NCI-H226 (cell line): ENCODE results near the gene ESF1.
"Not testable (repeated sequence)": the region's sequence is repeated elsewhere in the genome, so short reads cannot be mapped to it uniquely, and the experiment has no call there.

Experiments
- DNase-seq: peaks from one replicate; pipeline ENCODE4 v3.0.0-alpha.2; 2015

ESF1 gene

GRCh38 chr20:13786143-13786828, 1.6 kb upstream of the ESF1 start:
- no peak for DNase-seq

GRCh38 chr20:13784271-13784892, 337 bp downstream of the ESF1 start:
- no peak for DNase-seq

DNA sequence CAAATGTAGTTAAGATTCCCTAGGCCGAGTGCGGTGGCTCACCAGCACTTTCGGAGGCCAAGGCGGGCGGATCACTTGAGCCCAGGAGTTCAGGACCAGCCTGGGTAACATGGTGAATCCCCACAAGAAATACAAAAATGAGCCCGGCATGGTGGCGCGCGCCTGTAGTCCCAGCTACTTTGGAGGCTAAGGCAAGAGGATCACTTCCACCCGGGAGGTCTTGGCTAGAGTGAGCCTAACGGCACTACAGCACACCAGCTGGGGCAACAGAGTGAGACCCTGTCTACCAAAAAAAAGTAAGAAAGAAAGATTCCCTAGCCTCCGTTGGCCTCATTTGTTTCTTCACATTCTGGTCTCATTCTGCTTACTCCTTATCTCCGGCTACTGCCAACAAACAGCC, 1.2 kb downstream of the ESF1 start:
- no peak for DNase-seq

- DNase-seq, result no peak
Observed at GRCh38 chr20:13778827-13779226, 5.9 kb downstream of the ESF1 start.

GRCh38 chr20:13777171-13777601, 7.5 kb downstream of the ESF1 start:
- no peak for DNase-seq

- DNase-seq, result no peak
Observed at GRCh38 chr20:13775867-13776266, 8.9 kb downstream of the ESF1 start.

DNA sequence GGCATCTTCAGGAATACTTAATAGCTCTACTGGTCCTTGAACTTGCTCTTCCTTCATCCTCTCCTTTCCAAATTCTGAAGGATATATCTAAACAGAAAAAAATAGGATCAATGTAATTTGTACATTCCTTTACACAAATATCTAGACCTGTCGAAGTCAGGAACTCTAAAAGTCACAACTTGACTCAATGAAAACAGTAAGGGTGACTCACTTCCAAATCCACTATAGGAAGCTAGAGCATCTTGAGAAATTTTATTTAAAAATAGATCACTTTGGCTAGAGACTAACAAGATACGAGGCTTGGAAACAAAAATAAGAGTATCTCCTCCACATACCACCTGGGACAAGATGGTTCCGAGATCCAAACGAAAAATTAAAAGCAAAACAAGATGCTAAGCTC, 12.2 kb downstream of the ESF1 start:
- no peak for DNase-seq

GRCh38 chr20:13771853-13772453, 12.8 kb downstream of the ESF1 start:
- no peak for DNase-seq

GRCh38 chr20:13770141-13770540, 14.6 kb downstream of the ESF1 start:
- DNase-seq, result no peak

DNA sequence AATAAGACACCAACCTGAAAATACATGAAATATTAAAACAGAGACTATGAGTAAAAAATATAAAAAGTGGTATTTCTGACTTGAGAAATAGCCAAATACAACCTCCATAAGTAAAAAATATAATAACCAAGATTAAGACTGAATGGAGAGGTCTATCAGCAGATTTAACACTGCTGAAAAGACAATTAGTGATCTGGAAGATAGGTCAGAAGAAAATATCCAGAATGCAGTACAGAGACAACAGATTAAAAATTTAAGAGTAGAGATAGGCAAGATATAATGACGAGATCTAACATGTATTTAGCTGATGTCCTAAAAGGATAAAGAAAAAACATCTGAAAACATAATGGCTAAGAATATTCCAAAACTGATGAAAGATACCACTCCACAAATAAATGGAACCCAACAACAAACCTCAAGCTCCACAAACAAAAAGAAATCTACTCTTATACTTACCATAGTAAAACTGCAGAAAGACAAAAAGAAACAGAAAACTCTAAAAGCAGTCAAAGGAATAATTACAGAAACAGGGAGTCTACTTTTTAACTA, 18.8 kb downstream of the ESF1 start:
- DNase-seq, result no peak

- DNase-seq, result no peak
Observed at GRCh38 chr20:13765299-13765698, 19.4 kb downstream of the ESF1 start.

DNA sequence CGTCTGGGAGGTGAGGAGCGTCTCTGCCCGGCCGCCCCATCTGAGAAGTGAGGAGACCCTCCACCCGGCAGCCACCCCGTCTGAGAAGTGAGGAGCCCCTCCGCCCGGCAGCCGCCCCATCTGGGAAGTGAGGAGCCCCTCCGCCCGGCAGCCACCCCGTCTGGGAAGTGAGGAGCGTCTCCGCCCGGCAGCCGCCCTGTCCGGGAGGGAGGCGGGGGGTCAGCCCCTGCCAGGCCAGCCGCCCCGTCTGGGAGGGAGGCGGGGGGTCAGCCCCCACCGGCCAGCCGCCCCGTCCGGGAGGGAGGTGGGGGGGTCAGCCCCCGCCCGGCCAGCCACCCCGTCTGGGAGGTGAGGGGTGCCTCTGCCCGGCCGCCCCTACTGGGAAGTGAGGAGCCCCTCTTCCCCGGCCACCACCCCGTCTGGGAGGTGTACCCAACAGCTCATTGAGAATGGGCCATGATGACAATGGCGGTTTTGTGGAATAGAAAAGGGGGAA, 24.2 kb downstream of the ESF1 start:
- DNase-seq, result not testable (repeated sequence)

- no peak for DNase-seq
Observed at GRCh38 chr20:13758884-13759283, 25.8 kb downstream of the ESF1 start.

DNA sequence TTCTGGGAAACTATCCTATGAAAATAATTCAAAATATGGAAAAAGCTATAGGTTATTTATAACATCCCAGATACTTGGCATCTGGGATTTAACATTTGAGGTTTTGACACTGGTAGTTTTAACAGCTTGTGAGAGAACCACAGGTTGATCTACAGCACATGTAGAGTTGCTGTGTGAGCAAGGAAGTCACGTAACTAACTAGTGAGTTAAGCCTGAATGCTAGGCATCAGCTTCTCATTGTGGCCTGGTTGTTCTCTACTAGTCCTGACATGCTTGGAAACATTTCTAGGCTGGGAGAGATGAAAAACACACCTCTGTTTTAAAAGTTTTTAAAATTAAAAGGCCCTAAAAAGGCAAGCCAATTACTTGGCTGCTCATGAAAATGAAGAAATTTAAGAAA, 28.2 kb downstream of the ESF1 start:
- no peak for DNase-seq

DNA sequence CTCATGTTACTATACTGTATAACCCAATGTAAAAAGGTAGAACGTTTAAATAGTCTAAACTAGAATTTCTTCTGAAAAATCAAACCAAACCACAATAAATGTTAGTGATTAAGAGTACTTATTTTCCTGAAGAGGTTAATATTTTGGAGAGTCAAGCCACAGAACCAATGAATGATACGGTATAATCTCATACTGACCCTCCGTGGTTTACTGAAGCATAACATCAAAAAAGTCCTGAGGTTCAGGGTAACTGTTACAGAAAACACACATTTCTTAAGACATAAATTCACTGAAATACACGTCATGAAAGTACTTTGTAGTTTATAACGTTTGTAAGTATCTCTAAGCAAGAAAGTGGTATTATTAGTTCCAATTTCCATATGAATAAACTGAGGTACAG, 28.9 kb downstream of the ESF1 start:
- no peak for DNase-seq

GRCh38 chr20:13753436-13754036, 31.2 kb downstream of the ESF1 start:
- DNase-seq, result no peak

- no peak for DNase-seq
Observed at GRCh38 chr20:13749811-13750210, 34.9 kb downstream of the ESF1 start.

DNA sequence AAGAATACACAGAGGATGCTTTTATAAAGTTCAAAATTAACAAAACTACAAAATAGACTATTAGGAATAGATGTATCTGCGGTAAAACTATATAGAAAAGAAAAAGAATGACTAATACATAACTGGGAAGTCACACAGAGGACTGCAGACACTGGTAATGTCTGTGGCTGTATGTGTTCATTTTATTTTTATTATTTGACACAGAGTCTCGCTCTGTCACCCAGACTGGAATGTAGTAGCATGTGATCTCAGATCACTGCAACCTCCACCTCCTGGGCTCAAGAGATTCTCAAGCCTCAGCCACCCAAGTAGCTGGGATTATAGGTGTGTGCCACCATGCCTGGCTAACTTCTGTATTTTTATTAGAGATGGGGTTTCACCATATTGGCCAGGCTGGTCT, 38.9 kb downstream of the ESF1 start:
- DNase-seq, result no peak

- no peak for DNase-seq
Observed at GRCh38 chr20:13744352-13744751, 40.4 kb downstream of the ESF1 start.

DNA sequence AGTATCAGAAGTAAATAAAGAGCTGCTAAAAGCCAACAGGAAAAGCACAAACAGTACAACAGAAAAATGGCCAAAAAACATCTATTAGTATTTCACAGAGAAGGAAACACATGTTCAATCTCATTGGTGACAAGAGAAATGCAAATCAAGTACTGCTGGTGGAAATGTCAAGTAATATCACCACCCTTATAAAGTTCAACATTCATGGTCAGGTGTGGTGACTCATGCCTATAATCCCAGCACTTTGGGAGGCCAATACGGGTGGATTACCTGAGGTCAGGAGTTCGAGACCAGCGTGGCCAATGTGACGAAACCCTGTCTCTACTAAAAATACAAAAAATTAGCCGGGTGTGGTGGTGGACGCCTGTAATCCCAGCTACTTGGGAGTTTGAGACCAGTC, 42.8 kb downstream of the ESF1 start:
- DNase-seq, result no peak

DNA sequence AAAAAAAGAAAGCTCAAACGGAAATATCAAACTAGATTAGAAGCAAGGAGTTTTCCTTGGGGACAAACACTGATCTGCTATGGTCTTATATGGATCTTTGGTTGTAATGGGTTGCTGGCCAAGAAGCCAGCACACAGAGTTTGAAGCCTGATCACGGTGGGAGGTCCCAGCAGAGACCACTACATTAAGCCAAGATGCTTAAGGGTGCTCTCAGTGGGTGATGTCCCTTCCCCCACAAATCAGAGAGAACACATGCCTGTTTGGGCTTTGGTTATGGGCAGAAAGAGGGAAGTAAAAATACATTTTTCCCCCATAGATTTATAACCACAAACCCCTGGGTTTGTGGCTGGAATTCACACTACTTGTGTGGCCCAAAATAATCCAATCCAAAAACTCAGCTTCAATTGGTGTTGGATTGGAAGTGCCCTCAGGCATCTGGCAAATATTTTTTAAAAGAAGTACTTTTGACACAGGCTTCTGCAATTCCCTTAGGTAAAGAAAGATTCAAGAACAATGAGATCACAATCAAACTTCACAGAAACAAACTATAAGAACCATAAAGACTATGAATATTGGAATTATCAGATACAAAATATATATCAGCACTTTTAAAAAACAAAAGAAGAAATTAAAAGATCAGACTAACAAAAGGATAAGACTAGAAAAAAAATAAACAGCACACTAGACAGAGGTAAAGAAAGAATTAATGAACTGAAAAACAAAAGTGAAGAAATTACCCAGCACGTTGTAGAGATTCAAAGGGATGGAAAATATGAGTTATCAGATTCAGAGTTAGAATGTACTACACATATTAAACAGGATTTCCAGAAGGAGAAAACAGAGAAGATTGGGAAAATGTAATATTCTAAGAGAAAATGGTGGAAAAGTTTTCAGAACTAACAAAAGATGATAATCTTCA, 44.7 kb downstream of the ESF1 start:
- DNase-seq, result no peak

- not testable (repeated sequence) for DNase-seq
Observed at GRCh38 chr20:13738187-13738586, 46.5 kb downstream of the ESF1 start.
